ENCODE measurements around the gene CBX6. TPM values are rescaled to one million over a fixed set of nuclear protein-coding genes. Genes with fewer than 3 reads are reported as not detected.

CBX6 gene
- total and polyA plus RNA-seq, 2 of the 8 experiments (the other 6 are each of a cell fraction or from before 2014, with no cell fraction given) = 10.6 to 27.5 TPM

DNA sequence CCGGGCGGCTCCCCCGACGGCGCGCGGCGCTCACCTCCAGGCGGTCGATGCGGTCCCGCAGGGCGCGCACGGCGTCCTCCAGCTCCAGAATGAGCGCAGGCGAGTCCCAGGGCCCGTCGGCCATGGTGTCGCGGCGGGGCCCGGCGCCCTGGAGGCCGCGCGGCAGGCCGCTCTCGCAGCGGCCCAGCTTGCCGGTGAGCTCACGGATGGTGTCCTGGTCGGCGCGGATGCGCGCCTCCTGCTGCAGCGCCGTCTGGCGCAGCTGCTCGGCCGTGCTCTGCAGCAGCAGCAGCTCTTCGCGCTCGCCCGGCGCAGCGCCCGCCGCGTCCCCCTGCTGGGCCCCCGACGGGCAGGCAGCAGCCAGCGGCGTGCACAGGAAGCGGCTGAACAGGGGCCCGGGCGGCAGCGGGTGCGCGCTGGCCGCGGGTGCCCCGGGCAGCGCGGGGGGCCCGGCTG, 28.8 kb downstream of the CBX6 start:
- Histone ChIP-seq H2BK120ac (replicated peaks; ENCODE audit: low read depth, low read length) (no peak overlapping the region), H2AFZ (ENCODE audit: low read length) (no peak overlapping the region), H2BK12ac (ENCODE audit: low read depth, low read length) (no peak overlapping the region), H3K4me3 (ENCODE audit: extremely low read depth in 1 of 4, insufficient read depth in 2 of 4, low read depth in 3 of 4, low read length in 4 of 4) (peak overlapping the region; percentile 48 to 70 (median 50)), H3K27ac (ENCODE audit: low read depth, low read length) (no peak overlapping the region), H3K9ac (replicated peaks in 1 of 4; ENCODE audit: extremely low read depth in 1 of 4, low read depth in 3 of 4, low read length in 3 of 4) (peak overlapping the region in 2 of 4 experiments; percentile 36 to 56; a peak in 3 of 7 replicates), H3K4ac (replicated peaks; ENCODE audit: insufficient read length, low read depth, low read length) (no peak overlapping the region), H3K4me1 (replicated peaks in 1 of 4; ENCODE audit: control insufficient read depth in 3 of 4, insufficient read depth in 4 of 4, low read length in 3 of 4) (peaks cover 0 to 7% (median 3%) of the 10 kb centered on the region in 4 experiments; a peak in 4 of 7 replicates), H3K79me1 (ENCODE audit: low read depth, low read length) (no peaks in the 10 kb centered on the region), H4K5ac (ENCODE audit: insufficient read length, low read depth, low read length) (no peak overlapping the region), H3K79me2 (ENCODE audit: control insufficient read depth in 1 of 2, insufficient read depth in 2 of 2, low read length in 2 of 2) (no peaks in the 10 kb centered on the region), H3K18ac (ENCODE audit: extremely low read depth, low read length) (peak overlapping the region; percentile 48; the same call in 1 of the 2 replicates), H2BK15ac (ENCODE audit: low read length) (no peak overlapping the region), H3K23me2 (ENCODE audit: low read depth, low read length) (peaks cover 8% of the 10 kb centered on the region; the same call in 1 of the 2 replicates), H3K36me3 (ENCODE audit: control insufficient read depth in 2 of 4, insufficient read depth in 4 of 4, low read length in 3 of 4) (no peaks in the 10 kb centered on the region), H3K9me3 (ENCODE audit: insufficient read depth in 2 of 2, low read depth in 1 of 2, low read length in 1 of 2) (no peaks in the 10 kb centered on the region), H3K27me3 (replicated peaks in 1 of 4; ENCODE audit: control insufficient read depth in 3 of 4, extremely low read depth in 1 of 4, insufficient read depth in 3 of 4, low read length in 3 of 4) (peaks cover 16 to 47% (median 38%) of the 10 kb centered on the region in 4 experiments), H4K91ac (replicated peaks; ENCODE audit: insufficient read length, low read length) (no peak overlapping the region), H2AK5ac (ENCODE audit: low read depth, low read length) (no peak overlapping the region), H3K23ac (ENCODE audit: insufficient read length) (no peak overlapping the region), H2BK20ac (ENCODE audit: low read length) (no peak overlapping the region), H3K56ac (replicated peaks; ENCODE audit: insufficient read length, low read depth, low read length) (no peak overlapping the region), H2BK5ac (ENCODE audit: low read depth, low read length) (no peak overlapping the region), H4K8ac (ENCODE audit: extremely low read depth, insufficient read depth, low read length) (peak overlapping the region; percentile 80), H3K14ac (ENCODE audit: insufficient read length) (no peak overlapping the region), H4K20me1 (replicated peaks in 1 of 2; ENCODE audit: control insufficient read depth in 1 of 2, insufficient read depth in 2 of 2, low read length in 2 of 2) (peaks cover 0 to 4% of the 10 kb centered on the region in 2 experiments), H3K4me2 (ENCODE audit: insufficient read depth in 1 of 2, low read depth in 2 of 2, low read length in 2 of 2) (peak overlapping the region; percentile 49 to 89)
- no peak for FAIRE-seq
- DNase-seq (ENCODE audit: low read depth in 1 of 2, low spot score in 2 of 2) = peak; percentile 47 to 68
- ChIA-PET CTCF (ENCODE audit: partially characterized antibody) (interaction anchor here (0.5 to 2.1 kb wide), 8 partner anchors 9 to 308 kb away, joined by 3 to 10 read pairs (median 4); no protein-coding TSS in a partner anchor), POLR2A (ENCODE audit: partially characterized antibody) (interaction anchor here (0.5 to 2.2 kb wide), 11 partner anchors 9 to 160 kb away, joined by 3 to 5 read pairs (median 4); no protein-coding TSS in a partner anchor)
- 1% methylated on average over 45 of the region's 68 CpGs; no CpG with 5 or more reads in 1 of the 2 experiments for WGBS, 2 experiments (ENCODE audit: extremely low coverage in 1 of 2, insufficient coverage in 1 of 2, insufficient read length in 1 of 2, insufficient replicate concordance in 2 of 2, low coverage in 1 of 2, low lambda C conversion rate in 2 of 2, missing lambda C conversion rate in 1 of 2)
- no peak for TF ChIP-seq CBX5 (IDR thresholded peaks at IDR 0.05; ENCODE audit: low read depth, low read length)
- TF ChIP-seq POU5F1 (IDR thresholded peaks at IDR 0.05; ENCODE audit: low read depth, low read length) = no peak
- no peak for TF ChIP-seq ZNF274 (IDR thresholded peaks at IDR 0.05; ENCODE audit: borderline replicate concordance, extremely low read depth, low read length)
- TF ChIP-seq ATF3 (IDR thresholded peaks at IDR 0.05; ENCODE audit: insufficient read depth, low read depth, low read length) = no peak
- no peak for TF ChIP-seq TAF7 (optimal IDR thresholded peaks at IDR 0.05; ENCODE audit: borderline replicate concordance, low read depth, low read length)
- peak; percentile 69; the same call in 1 of the 2 replicates for TF ChIP-seq SUZ12 (IDR thresholded peaks at IDR 0.05; ENCODE audit: low read length)
- TF ChIP-seq, protein P1, sequence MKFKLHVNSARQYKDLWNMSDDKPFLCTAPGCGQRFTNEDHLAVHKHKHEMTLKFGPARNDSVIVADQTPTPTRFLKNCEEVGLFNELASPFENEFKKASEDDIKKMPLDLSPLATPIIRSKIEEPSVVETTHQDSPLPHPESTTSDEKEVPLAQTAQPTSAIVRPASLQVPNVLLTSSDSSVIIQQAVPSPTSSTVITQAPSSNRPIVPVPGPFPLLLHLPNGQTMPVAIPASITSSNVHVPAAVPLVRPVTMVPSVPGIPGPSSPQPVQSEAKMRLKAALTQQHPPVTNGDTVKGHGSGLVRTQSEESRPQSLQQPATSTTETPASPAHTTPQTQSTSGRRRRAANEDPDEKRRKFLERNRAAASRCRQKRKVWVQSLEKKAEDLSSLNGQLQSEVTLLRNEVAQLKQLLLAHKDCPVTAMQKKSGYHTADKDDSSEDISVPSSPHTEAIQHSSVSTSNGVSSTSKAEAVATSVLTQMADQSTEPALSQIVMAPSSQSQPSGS (IDR thresholded peaks at IDR 0.05; ENCODE audit: low read length) = no peak
- 0 out of 2 replicates have a peak, but pooled peaks have one; percentile 4 for TF ChIP-seq EGR1 (IDR thresholded peaks at IDR 0.05; ENCODE audit: borderline replicate concordance, low read depth, low read length)
- TF ChIP-seq KDM1A (IDR thresholded peaks at IDR 0.05; ENCODE audit: borderline replicate concordance, low read length) = no peak
- no peak for TF ChIP-seq BRCA1 (IDR thresholded peaks at IDR 0.05; ENCODE audit: low read depth, low read length)
- no peak for TF ChIP-seq SIRT6 (IDR thresholded peaks at IDR 0.05; ENCODE audit: low read length)
